ENCODE measurements around the gene MYO16.

Gene MYO16

DNA sequence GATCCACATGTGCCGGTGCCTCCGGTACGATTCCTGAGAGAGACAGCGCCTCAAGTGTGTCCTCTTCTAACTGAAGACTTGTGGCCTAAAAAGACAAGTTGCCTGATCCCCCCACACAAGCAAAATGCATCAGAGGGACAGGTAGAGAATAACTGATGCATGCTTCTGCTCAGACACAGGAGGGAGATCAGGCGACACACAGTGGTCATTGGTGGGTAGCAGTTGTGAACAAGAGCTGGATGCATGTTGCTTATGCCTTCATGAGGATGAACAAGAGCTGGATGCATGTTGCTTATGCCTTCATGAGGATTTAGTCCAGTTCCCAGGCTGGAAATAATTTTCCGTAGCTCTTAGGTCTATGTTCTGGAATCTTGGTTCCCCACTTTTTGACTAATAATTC is 505.6 kb downstream of the MYO16 start:
- DNase-seq (ENCODE audit: extremely low read depth, low read depth): no peak
- TF ChIP-seq CTCF (IDR thresholded peaks at IDR 0.05; ENCODE audit: low read depth, low read length): no peak

DNA sequence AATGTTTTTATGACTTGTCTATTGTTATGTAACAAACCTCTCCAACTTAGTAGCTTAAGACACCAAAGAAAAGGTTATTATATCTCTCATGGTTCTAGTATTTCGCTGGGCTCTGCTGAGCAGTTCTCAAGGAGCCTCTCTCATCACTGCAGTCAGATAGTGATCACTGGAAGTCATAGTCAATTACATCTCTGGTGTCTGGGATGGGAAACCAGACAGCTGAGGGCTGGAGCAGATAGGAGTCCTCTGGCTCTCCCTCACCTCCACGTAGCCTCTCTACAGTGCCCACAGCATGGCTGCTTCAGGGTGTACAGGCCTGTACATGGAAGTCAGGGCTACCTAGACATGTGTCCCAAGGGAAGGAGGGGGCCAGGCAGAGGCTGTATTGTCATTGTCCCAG is 507.5 kb downstream of the MYO16 start:
- TF ChIP-seq CTCF (IDR thresholded peaks at IDR 0.05; ENCODE audit: low read depth, low read length): no peak
- no peak for DNase-seq (ENCODE audit: extremely low read depth, low read depth)

DNA sequence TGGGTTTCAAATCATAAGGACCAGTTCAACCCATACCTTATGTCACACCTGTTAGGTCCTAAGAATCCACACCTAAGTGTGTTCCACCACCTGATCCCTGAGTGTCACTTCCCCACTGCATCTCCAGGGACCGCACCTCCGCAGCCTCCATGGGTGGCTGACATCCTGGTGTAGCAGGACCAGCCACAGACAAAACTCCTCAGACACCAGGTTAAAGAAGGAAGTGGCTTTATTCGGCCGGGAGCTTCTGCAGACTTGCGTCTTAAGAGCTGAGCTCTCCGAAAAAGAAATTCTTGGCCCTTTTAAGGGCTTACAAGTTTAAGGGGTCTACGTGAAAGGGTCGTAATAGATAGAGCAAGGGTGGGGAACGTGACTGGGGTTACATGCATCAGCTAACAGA is 509.9 kb downstream of the MYO16 start:
- no peak for TF ChIP-seq CTCF (IDR thresholded peaks at IDR 0.05; ENCODE audit: low read depth, low read length)
- DNase-seq (ENCODE audit: extremely low read depth, low read depth): no peak

DNA sequence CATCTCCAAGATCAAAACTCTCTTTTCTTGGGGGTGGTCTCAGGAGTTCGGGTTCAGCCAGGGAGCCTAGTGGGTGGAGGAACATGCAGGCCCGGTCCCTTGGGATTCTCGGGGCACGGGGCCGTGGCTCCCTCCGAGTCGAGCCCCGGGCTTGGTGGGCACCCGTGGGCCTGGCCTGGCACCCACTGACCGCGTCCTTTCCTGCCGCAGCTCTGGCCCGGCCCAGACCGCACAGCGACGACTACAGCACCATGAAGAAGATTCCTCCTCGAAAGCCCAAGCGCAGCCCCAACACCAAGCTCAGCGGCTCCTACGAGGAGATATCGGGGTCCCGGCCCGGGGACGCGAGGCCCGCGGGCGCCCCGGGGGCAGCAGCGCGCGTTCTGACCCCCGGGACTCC is 510.6 kb downstream of the MYO16 start:
- no peak for DNase-seq (ENCODE audit: extremely low read depth, low read depth)
- no peak for TF ChIP-seq CTCF (IDR thresholded peaks at IDR 0.05; ENCODE audit: low read depth, low read length)

DNA sequence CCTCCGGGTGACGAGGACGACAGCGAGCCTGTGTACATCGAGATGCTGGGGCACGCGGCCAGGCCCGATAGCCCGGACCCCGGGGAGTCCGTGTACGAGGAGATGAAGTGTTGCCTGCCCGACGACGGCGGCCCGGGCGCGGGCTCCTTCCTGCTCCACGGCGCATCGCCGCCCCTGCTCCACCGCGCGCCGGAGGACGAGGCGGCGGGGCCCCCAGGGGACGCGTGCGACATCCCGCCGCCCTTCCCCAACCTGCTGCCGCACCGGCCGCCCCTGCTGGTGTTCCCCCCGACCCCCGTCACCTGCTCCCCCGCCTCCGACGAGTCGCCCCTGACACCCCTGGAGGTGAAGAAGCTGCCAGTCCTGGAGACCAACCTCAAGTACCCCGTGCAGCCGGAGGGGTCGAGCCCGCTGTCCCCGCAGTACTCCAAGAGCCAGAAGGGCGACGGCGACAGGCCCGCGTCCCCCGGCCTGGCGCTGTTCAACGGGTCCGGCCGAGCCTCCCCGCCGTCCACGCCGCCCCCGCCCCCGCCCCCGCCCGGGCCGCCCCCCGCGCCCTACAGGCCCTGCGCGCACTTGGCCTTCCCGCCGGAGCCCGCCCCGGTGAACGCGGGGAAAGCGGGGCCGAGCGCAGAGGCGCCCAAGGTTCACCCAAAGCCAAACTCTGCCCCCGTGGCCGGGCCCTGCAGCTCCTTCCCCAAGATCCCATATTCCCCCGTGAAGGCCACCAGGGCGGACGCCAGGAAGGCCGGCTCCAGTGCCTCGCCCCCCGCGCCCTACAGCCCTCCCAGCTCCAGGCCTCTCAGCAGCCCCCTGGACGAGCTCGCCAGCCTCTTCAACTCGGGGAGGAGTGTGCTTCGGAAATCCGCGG is 511.3 kb downstream of the MYO16 start:
- DNase-seq (ENCODE audit: extremely low read depth, low read depth): no peak
- TF ChIP-seq CTCF (IDR thresholded peaks at IDR 0.05; ENCODE audit: low read depth, low read length): no peak

DNA sequence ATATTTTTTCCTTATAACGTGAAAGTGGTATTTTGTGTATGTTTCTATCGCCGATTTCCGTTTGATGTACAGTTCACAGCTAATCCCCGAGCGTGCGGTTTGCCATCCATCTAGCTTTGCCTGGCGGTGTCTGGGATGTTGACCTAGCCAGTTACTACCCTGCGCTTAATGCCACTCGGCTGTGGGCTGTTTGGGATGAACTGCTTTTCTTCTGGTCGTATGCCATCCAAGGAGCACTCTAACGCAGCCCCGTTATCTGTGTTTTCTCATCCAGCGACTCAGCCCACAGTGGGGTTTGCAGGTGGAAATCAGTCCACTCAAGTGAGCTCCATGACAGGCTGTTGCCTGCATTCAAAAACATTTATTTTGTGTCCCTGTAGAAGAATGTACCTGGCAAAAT is 512.3 kb downstream of the MYO16 start:
- DNase-seq (ENCODE audit: extremely low read depth, low read depth): no peak

More for the DNA sequence above, 512.3 kb downstream of the MYO16 start:
- no peak for TF ChIP-seq CTCF (IDR thresholded peaks at IDR 0.05; ENCODE audit: low read depth, low read length)
